Keratinocyte (primary cell): ENCODE data around the gene MVP.

Experiments used
- CTCF ChIP-seq, 3 experiments: IDR thresholded peaks in 1 of 3; conservative IDR thresholded peaks in 1 of 3; optimal IDR thresholded peaks in 1 of 3; 2 replicates in 2 of 3; 3 replicates in 1 of 3; pipeline versions ENCODE3 to v1.5.1; 2011; ENCODE audit warnings: low read length in 3 of 3, mild to moderate bottlenecking in 3 of 3, moderate library complexity in 2 of 3, control low read depth in 1 of 3, inconsistent platforms in 1 of 3; ENCODE audit not compliant: insufficient read depth in 2 of 3; ENCODE audit errors: extremely low read depth in 1 of 3
- EZH2 ChIP-seq: IDR thresholded peaks from one replicate; pipeline ENCODE4 v1.6.1; 2012; ENCODE audit warnings: inconsistent platforms, mild to moderate bottlenecking, low read length, moderate library complexity

GRCh38 chr16:29854520-29855100 is 34.3 kb downstream of the MVP start:
- no peak for TF ChIP-seq CTCF (optimal IDR thresholded peaks at IDR 0.05 in 1 of 3, IDR thresholded peaks at IDR 0.05 in 1 of 3, conservative IDR thresholded peaks at IDR 0.05 in 1 of 3; ENCODE audit: extremely low read depth in 1 of 3, insufficient read depth in 2 of 3, low read length in 3 of 3)
- no peak for TF ChIP-seq EZH2
